22Rv1 (cell line): Measurements from ENCODE around the gene TAOK3.

Source experiments
- ZFX ChIP-seq: fragments of 450-650 bp; IDR thresholded peaks from 2 replicates; pipeline ENCODE4 v1.6.1; 2017; ENCODE audit warnings: antibody characterized with exemption, borderline replicate concordance
- TF ChIP-seq, protein P1 (sequence below): fragments of 450-650 bp; IDR thresholded peaks from 2 replicates; pipeline ENCODE4 v1.5.1; 2017; ENCODE audit warnings: mild to moderate bottlenecking

DNA sequence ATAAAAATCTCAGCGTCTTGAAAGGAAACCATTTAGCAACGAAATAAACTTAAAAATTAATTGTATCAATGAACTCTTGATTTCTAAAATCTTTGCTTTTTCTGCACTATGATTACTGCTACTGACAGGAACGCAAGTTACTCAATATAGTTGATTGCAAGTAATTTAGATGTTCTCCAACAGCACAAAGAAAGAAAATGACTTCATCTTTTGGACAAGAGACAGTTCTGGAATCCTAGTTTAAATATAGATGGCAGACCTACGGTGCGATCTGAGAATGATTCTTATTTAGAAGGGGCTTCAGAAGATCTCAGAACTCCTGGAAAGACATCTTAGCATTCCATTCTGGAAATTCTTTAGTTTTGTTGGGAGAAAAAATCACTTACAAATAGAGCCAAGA lies 2.2 kb upstream of the TAOK3 start:
- TF ChIP-seq, protein P1, sequence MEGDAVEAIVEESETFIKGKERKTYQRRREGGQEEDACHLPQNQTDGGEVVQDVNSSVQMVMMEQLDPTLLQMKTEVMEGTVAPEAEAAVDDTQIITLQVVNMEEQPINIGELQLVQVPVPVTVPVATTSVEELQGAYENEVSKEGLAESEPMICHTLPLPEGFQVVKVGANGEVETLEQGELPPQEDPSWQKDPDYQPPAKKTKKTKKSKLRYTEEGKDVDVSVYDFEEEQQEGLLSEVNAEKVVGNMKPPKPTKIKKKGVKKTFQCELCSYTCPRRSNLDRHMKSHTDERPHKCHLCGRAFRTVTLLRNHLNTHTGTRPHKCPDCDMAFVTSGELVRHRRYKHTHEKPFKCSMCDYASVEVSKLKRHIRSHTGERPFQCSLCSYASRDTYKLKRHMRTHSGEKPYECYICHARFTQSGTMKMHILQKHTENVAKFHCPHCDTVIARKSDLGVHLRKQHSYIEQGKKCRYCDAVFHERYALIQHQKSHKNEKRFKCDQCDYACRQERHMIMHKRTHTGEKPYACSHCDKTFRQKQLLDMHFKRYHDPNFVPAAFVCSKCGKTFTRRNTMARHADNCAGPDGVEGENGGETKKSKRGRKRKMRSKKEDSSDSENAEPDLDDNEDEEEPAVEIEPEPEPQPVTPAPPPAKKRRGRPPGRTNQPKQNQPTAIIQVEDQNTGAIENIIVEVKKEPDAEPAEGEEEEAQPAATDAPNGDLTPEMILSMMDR = no peak
- no peak for TF ChIP-seq ZFX
